ENCODE results near the gene LRCH1. TPM values are rescaled to one million over a fixed set of nuclear protein-coding genes. Genes with fewer than 3 reads are reported as not detected.

LRCH1 gene
- total and polyA plus RNA-seq, 4 donors, result 2.6 to 6.6 (median 3.4) TPM

- DNase-seq (ENCODE audit: low spot score), result no peak
- Histone ChIP-seq H3K4me3 (ENCODE audit: low read depth in 1 of 3, low read length in 3 of 3) (no peak overlapping the region), H3K36me3 (ENCODE audit: control insufficient read depth in 4 of 4, insufficient read depth in 3 of 4, low read depth in 1 of 4, low read length in 3 of 4) (peaks cover 6 to 36% (median 22%) of the 10 kb centered on the region in 4 donors), H3K9ac (ENCODE audit: low read depth in 1 of 2, low read length in 2 of 2) (no peak overlapping the region), H3K27ac (ENCODE audit: low read depth in 1 of 2, low read length in 2 of 2) (no peak overlapping the region), H3K9me3 (ENCODE audit: control insufficient read depth in 4 of 4, low read length in 3 of 4) (no peaks in the 10 kb centered on the region), H3K4me1 (ENCODE audit: control insufficient read depth in 4 of 4, insufficient read depth in 4 of 4, low read length in 3 of 4) (no peaks in the 10 kb centered on the region), H3K27me3 (ENCODE audit: control insufficient read depth in 4 of 4, insufficient read depth in 4 of 4, low read length in 3 of 4) (no peaks in the 10 kb centered on the region)
- WGBS, result 97% methylated on average over 3 of the region's 3 CpGs
- no peak for TF ChIP-seq NR2F2 (IDR thresholded peaks at IDR 0.05)
- TF ChIP-seq ATF3 (IDR thresholded peaks at IDR 0.05), result no peak
- no peak for TF ChIP-seq HNF4A (conservative IDR thresholded peaks at IDR 0.05)
- no peak for TF ChIP-seq FOXA1 (IDR thresholded peaks at IDR 0.05)
- no peak for TF ChIP-seq HNF4G (IDR thresholded peaks at IDR 0.05)
- no peak for TF ChIP-seq MAX (IDR thresholded peaks at IDR 0.05)
- no peak for TF ChIP-seq YY1 (IDR thresholded peaks at IDR 0.05)
- no peak for TF ChIP-seq FOXA2 (IDR thresholded peaks at IDR 0.05)
- TF ChIP-seq GABPA (IDR thresholded peaks at IDR 0.05 in 1 of 2, conservative IDR thresholded peaks at IDR 0.05 in 1 of 2), result no peak
- TF ChIP-seq RXRA (IDR thresholded peaks at IDR 0.05), result no peak
- no peak for TF ChIP-seq CTCF (IDR thresholded peaks at IDR 0.05; ENCODE audit: low read depth, low read length, missing input control)
- TF ChIP-seq RAD21 (IDR thresholded peaks at IDR 0.05), result no peak
These were observed 182.5 kb downstream of the LRCH1 start for GRCh38 chr13:46735425-46735824.

- H3K9me3 ChIP-seq (ENCODE audit: control insufficient read depth in 4 of 4, low read length in 3 of 4), result no peaks in the 10 kb centered on the region
- no peaks in the 10 kb centered on the region for H3K27me3 ChIP-seq (ENCODE audit: control insufficient read depth in 4 of 4, insufficient read depth in 4 of 4, low read length in 3 of 4)
- H3K9ac ChIP-seq (ENCODE audit: low read depth in 1 of 2, low read length in 2 of 2), result no peak overlapping the region
- WGBS, result 91% methylated on average over 2 of the region's 2 CpGs
- TF ChIP-seq CTCF (IDR thresholded peaks at IDR 0.05; ENCODE audit: low read depth, low read length, missing input control) (no peak), ZBTB33 (IDR thresholded peaks at IDR 0.05) (no peak), TAF1 (conservative IDR thresholded peaks at IDR 0.05) (no peak), GABPA (IDR thresholded peaks at IDR 0.05 in 1 of 2, conservative IDR thresholded peaks at IDR 0.05 in 1 of 2) (no peak), RXRA (IDR thresholded peaks at IDR 0.05) (no peak), RAD21 (IDR thresholded peaks at IDR 0.05) (no peak), MAX (IDR thresholded peaks at IDR 0.05) (no peak), FOXA2 (IDR thresholded peaks at IDR 0.05) (no peak), SP1 (IDR thresholded peaks at IDR 0.05) (no peak), REST (IDR thresholded peaks at IDR 0.05) (no peak), JUND (IDR thresholded peaks at IDR 0.05) (no peak), HNF4G (IDR thresholded peaks at IDR 0.05) (no peak), ATF3 (IDR thresholded peaks at IDR 0.05) (no peak), YY1 (IDR thresholded peaks at IDR 0.05) (no peak), NR2F2 (IDR thresholded peaks at IDR 0.05) (no peak), HNF4A (conservative IDR thresholded peaks at IDR 0.05) (no peak), FOXA1 (IDR thresholded peaks at IDR 0.05) (no peak), EGR1 (IDR thresholded peaks at IDR 0.05; ENCODE audit: low read depth in 2 of 2) (no peak)
- no peak for DNase-seq (ENCODE audit: low spot score)
- H3K27ac ChIP-seq (ENCODE audit: low read depth in 1 of 2, low read length in 2 of 2), result no peak overlapping the region
- no peak overlapping the region for H3K4me3 ChIP-seq (ENCODE audit: low read depth in 1 of 3, low read length in 3 of 3)
- peaks cover 2 to 35% (median 25%) of the 10 kb centered on the region in 4 donors for H3K36me3 ChIP-seq (ENCODE audit: control insufficient read depth in 4 of 4, insufficient read depth in 3 of 4, low read depth in 1 of 4, low read length in 3 of 4)
- no peaks in the 10 kb centered on the region for H3K4me1 ChIP-seq (ENCODE audit: control insufficient read depth in 4 of 4, insufficient read depth in 4 of 4, low read length in 3 of 4)
These were observed 183.8 kb downstream of the LRCH1 start for GRCh38 chr13:46736541-46737310.
